Erythroblast (primary cell): Measurements from ENCODE around the gene NFIA.

Source experiments
- GATA1 ChIP-seq: IDR thresholded peaks from 2 replicates; pipeline ENCODE4 v1.6.1; 2011; ENCODE audit warnings: low read depth, mild to moderate bottlenecking, control low read depth, low read length, moderate library complexity
- POLR2A ChIP-seq: IDR thresholded peaks from 2 replicates; pipeline ENCODE4 v1.6.1; 2011; ENCODE audit warnings: mild to moderate bottlenecking, low read length

GRCh38 chr1:61220536-61220935 lies 138.2 kb downstream of the NFIA start:
- TF ChIP-seq POLR2A (no peak), GATA1 (no peak)
